Caki2 (cell line): ENCODE results near the gene WNT1. TPM values are rescaled to one million over a fixed set of nuclear protein-coding genes. Genes with fewer than 3 reads are reported as not detected.

Source experiments
- DNase-seq: peaks from one replicate; pipeline ENCODE4 v3.0.0-alpha.2; 2015; ENCODE audit warnings: low read depth
- in situ Hi-C: cut with HindIII; loops from 2 replicates; pipeline ENCODE4 v1.10.0; 2016; ENCODE audit warnings: low sequenced_read_pairs, low pct_unique_long_range_greater_than_20kb, mixed read lengths
- total RNA-seq: library from RNA; depleted of rRNA; stranded (reverse); fragments of >200 nt; shearing (Covaris generic); gene quantifications from 2 replicates; pipeline ENCODE4 v1.2.3, GENCODE V29; 2014; ENCODE audit warnings: low replicate concordance

WNT1 gene
- total RNA-seq, 1 experiment from 2014 or later: not detected

GRCh38 chr12:48977290-48978281 lies 536 bp upstream of the WNT1 start:
- DNase-seq: no peak
- in situ Hi-C loops: no loop called here

GRCh38 chr12:48978741-48979601 lies 849 bp downstream of the WNT1 start:
- no peak for DNase-seq
- in situ Hi-C loops: no loop called here

- DNase-seq: no peak
- in situ Hi-C loops: no loop called here
These were observed 1.7 kb downstream of the WNT1 start for GRCh38 chr12:48979602-48980388.

GRCh38 chr12:48980389-48980952 lies 2.3 kb downstream of the WNT1 start:
- in situ Hi-C loops: no loop called here
- DNase-seq: no peak

GRCh38 chr12:48980953-48981756 lies 3.0 kb downstream of the WNT1 start:
- in situ Hi-C loops: no loop called here

GRCh38 chr12:48981757-48982157 lies 3.6 kb downstream of the WNT1 start:
- in situ Hi-C loops: no loop called here
- no peak for DNase-seq

More at GRCh38 chr12:48980953-48981756, 3.0 kb downstream of the WNT1 start:
- no peak for DNase-seq

- in situ Hi-C loops: no loop called here
- DNase-seq: no peak
These were observed 4.4 kb downstream of the WNT1 start for GRCh38 chr12:48982397-48983080.

GRCh38 chr12:48985475-48985897 lies 7.4 kb downstream of the WNT1 start:
- in situ Hi-C loops: no loop called here

GRCh38 chr12:48985901-48986300 lies 7.8 kb downstream of the WNT1 start:
- in situ Hi-C loops: no loop called here

More at GRCh38 chr12:48985475-48985897, 7.4 kb downstream of the WNT1 start:
- DNase-seq: no peak

GRCh38 chr12:48986720-48987291 lies 8.7 kb downstream of the WNT1 start:
- in situ Hi-C loops: no loop called here
- no peak for DNase-seq

More at GRCh38 chr12:48985901-48986300, 7.8 kb downstream of the WNT1 start:
- DNase-seq: no peak

- in situ Hi-C loops: no loop called here
- peak; percentile 27 for DNase-seq
These were observed 10.0 kb downstream of the WNT1 start for GRCh38 chr12:48988030-48988649.

- DNase-seq: no peak
- in situ Hi-C loops: no loop called here
These were observed 12.4 kb downstream of the WNT1 start for GRCh38 chr12:48990552-48990951.

- in situ Hi-C loops: no loop called here
- DNase-seq: no peak
These were observed 13.3 kb downstream of the WNT1 start for GRCh38 chr12:48991247-48992050.

- no peak for DNase-seq
- in situ Hi-C loops: no loop called here
These were observed 15.7 kb downstream of the WNT1 start for GRCh38 chr12:48993787-48994186.
